ENCODE results near the gene APBB3.

APBB3 gene

DNA sequence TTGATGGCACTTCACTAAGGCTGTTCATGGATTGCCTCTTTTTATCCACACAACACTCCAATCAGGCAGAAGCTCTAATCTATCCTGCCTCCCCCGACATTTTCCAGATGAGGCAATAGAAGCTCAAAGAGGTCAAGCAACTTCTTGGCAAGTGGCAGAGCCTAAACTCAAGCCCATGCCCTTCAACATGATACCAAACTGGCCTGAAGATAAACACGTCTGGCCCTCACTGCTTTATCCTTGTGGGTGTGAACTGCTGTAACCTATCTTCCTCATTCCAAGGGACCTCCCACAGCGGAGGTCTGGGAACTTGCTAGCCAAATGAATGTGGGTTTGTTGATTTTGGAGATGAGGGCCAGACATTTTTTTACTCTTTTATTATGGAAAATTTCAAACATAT, 9.8 kb upstream of the APBB3 start:
- ATAC-seq = no peak
- no peak for TF ChIP-seq ZFP3 (CRISPR knock-in tag; IDR thresholded peaks at IDR 0.05)
- TF ChIP-seq ARNTL (CRISPR knock-in tag; IDR thresholded peaks at IDR 0.05; ENCODE audit: borderline replicate concordance, low read depth) = no peak
- no peak for TF ChIP-seq BACH2 (CRISPR knock-in tag; IDR thresholded peaks at IDR 0.05; ENCODE audit: borderline replicate concordance)
- TF ChIP-seq OSR1 (CRISPR knock-in tag; IDR thresholded peaks at IDR 0.05) = no peak
- no peak for TF ChIP-seq PPARA (CRISPR knock-in tag; IDR thresholded peaks at IDR 0.05; ENCODE audit: borderline replicate concordance)
- TF ChIP-seq, protein P1, sequence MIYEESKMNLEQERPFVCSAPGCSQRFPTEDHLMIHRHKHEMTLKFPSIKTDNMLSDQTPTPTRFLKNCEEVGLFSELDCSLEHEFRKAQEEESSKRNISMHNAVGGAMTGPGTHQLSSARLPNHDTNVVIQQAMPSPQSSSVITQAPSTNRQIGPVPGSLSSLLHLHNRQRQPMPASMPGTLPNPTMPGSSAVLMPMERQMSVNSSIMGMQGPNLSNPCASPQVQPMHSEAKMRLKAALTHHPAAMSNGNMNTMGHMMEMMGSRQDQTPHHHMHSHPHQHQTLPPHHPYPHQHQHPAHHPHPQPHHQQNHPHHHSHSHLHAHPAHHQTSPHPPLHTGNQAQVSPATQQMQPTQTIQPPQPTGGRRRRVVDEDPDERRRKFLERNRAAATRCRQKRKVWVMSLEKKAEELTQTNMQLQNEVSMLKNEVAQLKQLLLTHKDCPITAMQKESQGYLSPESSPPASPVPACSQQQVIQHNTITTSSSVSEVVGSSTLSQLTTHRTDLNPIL (CRISPR knock-in tag; IDR thresholded peaks at IDR 0.05; ENCODE audit: low read depth) = no peak
- no peak for TF ChIP-seq CSRNP3 (CRISPR knock-in tag; IDR thresholded peaks at IDR 0.05)
- TF ChIP-seq ESRRG (CRISPR knock-in tag; IDR thresholded peaks at IDR 0.05) = no peak
- TF ChIP-seq ZNF8 (CRISPR knock-in tag; IDR thresholded peaks at IDR 0.05) = no peak
- no peak for TF ChIP-seq ISL1 (CRISPR knock-in tag; IDR thresholded peaks at IDR 0.05)

DNA sequence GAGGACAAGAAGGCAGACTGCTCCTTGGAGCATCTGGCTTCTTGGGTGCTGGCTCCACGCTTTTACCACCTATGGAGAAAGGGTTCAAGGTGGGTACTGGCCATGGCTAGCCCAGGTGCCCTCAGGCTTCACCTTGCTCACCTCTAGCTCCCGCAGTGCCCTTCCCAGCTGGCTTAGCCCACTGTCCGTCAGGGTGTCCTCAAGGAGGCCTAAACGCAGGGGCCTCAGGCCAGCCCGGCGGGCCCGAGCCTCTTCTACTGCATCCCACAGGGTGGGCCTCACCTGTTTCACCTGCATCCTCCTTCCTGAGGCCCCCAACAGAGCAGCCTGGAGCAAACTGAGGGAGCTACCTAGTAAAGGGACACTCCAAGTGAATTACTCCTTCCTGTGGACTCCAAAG, 9.3 kb upstream of the APBB3 start:
- TF ChIP-seq BACH2 (CRISPR knock-in tag; IDR thresholded peaks at IDR 0.05; ENCODE audit: borderline replicate concordance) = no peak
- TF ChIP-seq ZNF70 (CRISPR knock-in tag; IDR thresholded peaks at IDR 0.05) = no peak
- TF ChIP-seq TOX (CRISPR knock-in tag; IDR thresholded peaks at IDR 0.05; ENCODE audit: borderline replicate concordance) = no peak
- no peak for TF ChIP-seq ESRRG (CRISPR knock-in tag; IDR thresholded peaks at IDR 0.05)
- no peak for TF ChIP-seq RARB (CRISPR knock-in tag; IDR thresholded peaks at IDR 0.05)
- TF ChIP-seq TCF4 (CRISPR knock-in tag; IDR thresholded peaks at IDR 0.05; ENCODE audit: borderline replicate concordance) = no peak
- TF ChIP-seq ZFP3 (CRISPR knock-in tag; IDR thresholded peaks at IDR 0.05) = no peak
- no peak for TF ChIP-seq ZC3H10 (CRISPR knock-in tag; IDR thresholded peaks at IDR 0.05)
- TF ChIP-seq OSR1 (CRISPR knock-in tag; IDR thresholded peaks at IDR 0.05) = no peak
- no peak for TF ChIP-seq ZNF565 (CRISPR knock-in tag; conservative IDR thresholded peaks at IDR 0.05; ENCODE audit: low read depth)
- no peak for TF ChIP-seq ZFP30 (CRISPR knock-in tag; IDR thresholded peaks at IDR 0.05)
- no peak for TF ChIP-seq ZNF8 (CRISPR knock-in tag; IDR thresholded peaks at IDR 0.05)
- no peak for TF ChIP-seq SNAI2 (CRISPR knock-in tag; IDR thresholded peaks at IDR 0.05)
- TF ChIP-seq PPARA (CRISPR knock-in tag; IDR thresholded peaks at IDR 0.05; ENCODE audit: borderline replicate concordance) = no peak
- no peak for TF ChIP-seq ISL1 (CRISPR knock-in tag; IDR thresholded peaks at IDR 0.05)
- no peak for TF ChIP-seq PATZ1 (CRISPR knock-in tag; IDR thresholded peaks at IDR 0.05; ENCODE audit: borderline replicate concordance)
- TF ChIP-seq, protein P1 (CRISPR knock-in tag; IDR thresholded peaks at IDR 0.05; ENCODE audit: low read depth) = no peak
- TF ChIP-seq CSDC2 (CRISPR knock-in tag; IDR thresholded peaks at IDR 0.05) = no peak
- no peak for TF ChIP-seq POU6F1 (CRISPR knock-in tag; IDR thresholded peaks at IDR 0.05; ENCODE audit: borderline replicate concordance, low read depth)
- no peak for TF ChIP-seq CSRNP3 (CRISPR knock-in tag; IDR thresholded peaks at IDR 0.05)
- ATAC-seq = no peak

GRCh38 chr5:140571105-140571504, 6.7 kb upstream of the APBB3 start:
- ATAC-seq = no peak
- TF ChIP-seq CSRNP3 (CRISPR knock-in tag; IDR thresholded peaks at IDR 0.05) = no peak
- no peak for TF ChIP-seq PPARA (CRISPR knock-in tag; IDR thresholded peaks at IDR 0.05; ENCODE audit: borderline replicate concordance)
- TF ChIP-seq TCF4 (CRISPR knock-in tag; IDR thresholded peaks at IDR 0.05; ENCODE audit: borderline replicate concordance) = no peak
- TF ChIP-seq TSHZ2 (CRISPR knock-in tag; IDR thresholded peaks at IDR 0.05) = no peak
- no peak for TF ChIP-seq POU6F1 (CRISPR knock-in tag; IDR thresholded peaks at IDR 0.05; ENCODE audit: borderline replicate concordance, low read depth)
- no peak for TF ChIP-seq ZFP30 (CRISPR knock-in tag; IDR thresholded peaks at IDR 0.05)

Measured in SK-N-SH treated with all-trans-retinoic acid at 6 μM for 48 hours (cell line).